ENCODE data around the gene KMT2C.

Gene KMT2C

GRCh38 chr7:152131981-152132494 is 303.8 kb downstream of the KMT2C start:
- DNase-seq: no peak

- DNase-seq: no peak
Observed at GRCh38 chr7:152130658-152131590, 304.9 kb downstream of the KMT2C start.

- DNase-seq: no peak
Observed at GRCh38 chr7:152129682-152130081, 306.1 kb downstream of the KMT2C start.

GRCh38 chr7:152128741-152129461 is 306.9 kb downstream of the KMT2C start:
- no peak for DNase-seq

- no peak for DNase-seq
Observed at GRCh38 chr7:152128252-152128651, 307.6 kb downstream of the KMT2C start.

GRCh38 chr7:152127229-152127628 is 308.6 kb downstream of the KMT2C start:
- DNase-seq: no peak

- DNase-seq: no peak
Observed at GRCh38 chr7:152126741-152127140, 309.1 kb downstream of the KMT2C start.

GRCh38 chr7:152122540-152122939 is 313.3 kb downstream of the KMT2C start:
- no peak for DNase-seq

GRCh38 chr7:152121432-152121831 is 314.4 kb downstream of the KMT2C start:
- DNase-seq: no peak

- no peak for DNase-seq
Observed at GRCh38 chr7:152120776-152121175, 315.0 kb downstream of the KMT2C start.

GRCh38 chr7:152120210-152120609 is 315.6 kb downstream of the KMT2C start:
- DNase-seq: no peak

- no peak for DNase-seq
Observed at GRCh38 chr7:152117356-152117755, 318.4 kb downstream of the KMT2C start.

- DNase-seq: no peak
Observed at GRCh38 chr7:152115021-152115718, 320.6 kb downstream of the KMT2C start.

- no peak for DNase-seq
Observed at GRCh38 chr7:152112829-152113228, 323.0 kb downstream of the KMT2C start.

- DNase-seq: no peak
Observed at GRCh38 chr7:152108359-152108758, 327.4 kb downstream of the KMT2C start.

GRCh38 chr7:152107945-152108344 is 327.9 kb downstream of the KMT2C start:
- DNase-seq: no peak

GRCh38 chr7:152106990-152107389 is 328.8 kb downstream of the KMT2C start:
- DNase-seq: no peak

- no peak for DNase-seq
Observed at GRCh38 chr7:152105205-152105604, 330.6 kb downstream of the KMT2C start.

GRCh38 chr7:152103691-152104090 is 332.1 kb downstream of the KMT2C start:
- no peak for DNase-seq

- DNase-seq: no peak
Observed at GRCh38 chr7:152103066-152103465, 332.7 kb downstream of the KMT2C start.

GRCh38 chr7:152097330-152097729 is 338.5 kb downstream of the KMT2C start:
- DNase-seq: no peak

GRCh38 chr7:152095771-152096170 is 340.0 kb downstream of the KMT2C start:
- DNase-seq: no peak

GRCh38 chr7:152093717-152094116 is 342.1 kb downstream of the KMT2C start:
- no peak for DNase-seq

Measured in NCI-H187 treated with DMSO at 0.1 percent for 48 hours (cell line).